Germinal center (tissue), 1 donor: ENCODE results near the gene RPL15.

Source experiments
- DNase-seq: peaks from one replicate; pipeline ENCODE4 v3.0.0; 2012; ENCODE audit warnings: mixed read lengths, low spot score

The RPL15 gene

GRCh38 chr3:23964537-23965235 is 47.8 kb downstream of the RPL15 start:
- DNase-seq, result no peak

DNA sequence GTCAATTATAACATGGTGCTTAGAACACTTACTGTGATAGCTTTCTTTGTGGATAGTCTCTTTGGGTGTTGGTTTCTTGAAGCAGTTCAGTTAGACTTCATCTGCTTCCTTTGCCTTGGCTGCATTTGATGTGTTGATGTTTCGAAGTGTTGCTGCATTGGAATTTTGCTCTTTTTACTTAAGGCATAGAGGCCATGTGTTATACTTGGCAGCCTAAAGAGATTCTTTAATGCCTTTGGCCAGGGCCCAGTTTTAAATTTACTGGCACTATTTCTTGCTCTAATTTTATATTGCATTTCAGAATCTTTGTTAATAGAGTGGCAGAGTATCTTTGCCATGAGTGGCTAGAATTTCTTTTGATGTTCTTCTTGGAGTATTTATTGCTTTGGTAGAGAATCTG is 49.4 kb downstream of the RPL15 start:
- no peak for DNase-seq

GRCh38 chr3:23968463-23969184 is 51.7 kb downstream of the RPL15 start:
- no peak for DNase-seq

- DNase-seq, result no peak
Observed at GRCh38 chr3:23969393-23969792, 52.5 kb downstream of the RPL15 start.
